Nephron progenitor cell (in vitro differentiated cells): ENCODE data around the gene TBC1D24.

Experiments used
- DNase-seq: peaks from one replicate; pipeline ENCODE4 v3.0.0; 2021
- H3K27ac Mint-ChIP-seq: 2 replicates; pipeline ENCODE4 v1.8.0; 2021; ENCODE audit warnings: mild to moderate bottlenecking, moderate library complexity, mixed read lengths
- H3K27me3 Mint-ChIP-seq: 2 replicates; pipeline ENCODE4 v1.8.0; 2021; ENCODE audit warnings: mild to moderate bottlenecking, low read depth, mixed read lengths; ENCODE audit not compliant: poor library complexity
- H3K36me3 Mint-ChIP-seq: 2 replicates; pipeline ENCODE4 v1.8.0; 2021; ENCODE audit warnings: low read depth, mixed read lengths
- H3K4me1 Mint-ChIP-seq: 2 replicates; pipeline ENCODE4 v1.8.0; 2021; ENCODE audit warnings: mixed read lengths
- H3K4me3 Mint-ChIP-seq: 2 replicates; pipeline ENCODE4 v1.8.0; 2021; ENCODE audit warnings: mild to moderate bottlenecking, moderate library complexity, mixed read lengths
- H3K9me3 Mint-ChIP-seq: 2 replicates; pipeline ENCODE4 v1.8.0; 2021; ENCODE audit warnings: mild to moderate bottlenecking, moderate library complexity, mixed read lengths
- TF ChIP-seq, protein P1 (sequence below): fragments of 200-600 bp; sonication (generic); IDR thresholded peaks from 2 replicates; pipeline ENCODE4 v1.5.0; 2021; ENCODE audit warnings: antibody characterized with exemption

The TBC1D24 gene

DNA sequence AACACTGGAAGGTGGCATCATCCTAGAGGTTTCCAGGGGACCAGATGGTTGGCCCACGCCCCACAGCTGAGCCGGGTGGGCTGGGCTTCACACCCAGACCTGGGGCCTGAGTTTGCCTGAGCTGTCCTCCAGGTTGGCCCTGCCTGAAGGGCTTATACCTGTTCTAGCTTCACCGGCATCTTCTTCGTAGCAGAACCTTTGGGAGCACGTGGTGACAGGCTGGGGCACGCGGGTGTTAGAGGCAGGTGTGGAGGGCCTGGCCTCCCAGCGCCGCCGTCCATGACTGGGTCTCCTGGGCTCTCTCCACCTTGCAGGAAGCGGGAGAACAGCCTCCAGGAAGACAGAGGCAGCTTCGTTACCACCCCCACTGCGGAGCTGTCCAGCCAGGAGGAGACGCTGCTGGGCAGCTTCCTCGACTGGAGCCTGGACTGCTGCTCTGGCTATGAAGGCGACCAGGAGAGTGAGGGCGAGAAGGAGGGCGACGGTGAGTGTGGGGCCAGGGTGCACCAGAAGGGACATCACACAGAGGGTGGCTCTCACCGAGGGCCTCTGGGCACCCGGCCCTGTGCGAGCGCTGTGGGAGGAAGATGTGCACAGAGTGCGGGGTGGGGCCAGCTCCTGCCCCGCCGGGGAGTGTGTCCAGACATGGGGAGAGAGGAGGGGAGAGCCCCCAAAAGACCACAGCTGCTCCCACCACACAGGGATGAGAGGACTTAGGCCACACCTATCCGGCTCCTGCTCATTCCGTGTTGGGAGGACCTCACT is 19.7 kb upstream of the TBC1D24 start:
- Mint-ChIP-seq H3K27me3 (peaks cover 2% of the 10 kb centered on the region), H3K4me1 (peaks cover 23% of the 10 kb centered on the region), H3K36me3 (peaks cover 41% of the 10 kb centered on the region), H3K9me3 (no peaks in the 10 kb centered on the region), H3K27ac (no peak overlapping the region), H3K4me3 (no peak overlapping the region)
- DNase-seq, result no peak
- TF ChIP-seq, protein P1, sequence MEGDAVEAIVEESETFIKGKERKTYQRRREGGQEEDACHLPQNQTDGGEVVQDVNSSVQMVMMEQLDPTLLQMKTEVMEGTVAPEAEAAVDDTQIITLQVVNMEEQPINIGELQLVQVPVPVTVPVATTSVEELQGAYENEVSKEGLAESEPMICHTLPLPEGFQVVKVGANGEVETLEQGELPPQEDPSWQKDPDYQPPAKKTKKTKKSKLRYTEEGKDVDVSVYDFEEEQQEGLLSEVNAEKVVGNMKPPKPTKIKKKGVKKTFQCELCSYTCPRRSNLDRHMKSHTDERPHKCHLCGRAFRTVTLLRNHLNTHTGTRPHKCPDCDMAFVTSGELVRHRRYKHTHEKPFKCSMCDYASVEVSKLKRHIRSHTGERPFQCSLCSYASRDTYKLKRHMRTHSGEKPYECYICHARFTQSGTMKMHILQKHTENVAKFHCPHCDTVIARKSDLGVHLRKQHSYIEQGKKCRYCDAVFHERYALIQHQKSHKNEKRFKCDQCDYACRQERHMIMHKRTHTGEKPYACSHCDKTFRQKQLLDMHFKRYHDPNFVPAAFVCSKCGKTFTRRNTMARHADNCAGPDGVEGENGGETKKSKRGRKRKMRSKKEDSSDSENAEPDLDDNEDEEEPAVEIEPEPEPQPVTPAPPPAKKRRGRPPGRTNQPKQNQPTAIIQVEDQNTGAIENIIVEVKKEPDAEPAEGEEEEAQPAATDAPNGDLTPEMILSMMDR, result no peak

DNA sequence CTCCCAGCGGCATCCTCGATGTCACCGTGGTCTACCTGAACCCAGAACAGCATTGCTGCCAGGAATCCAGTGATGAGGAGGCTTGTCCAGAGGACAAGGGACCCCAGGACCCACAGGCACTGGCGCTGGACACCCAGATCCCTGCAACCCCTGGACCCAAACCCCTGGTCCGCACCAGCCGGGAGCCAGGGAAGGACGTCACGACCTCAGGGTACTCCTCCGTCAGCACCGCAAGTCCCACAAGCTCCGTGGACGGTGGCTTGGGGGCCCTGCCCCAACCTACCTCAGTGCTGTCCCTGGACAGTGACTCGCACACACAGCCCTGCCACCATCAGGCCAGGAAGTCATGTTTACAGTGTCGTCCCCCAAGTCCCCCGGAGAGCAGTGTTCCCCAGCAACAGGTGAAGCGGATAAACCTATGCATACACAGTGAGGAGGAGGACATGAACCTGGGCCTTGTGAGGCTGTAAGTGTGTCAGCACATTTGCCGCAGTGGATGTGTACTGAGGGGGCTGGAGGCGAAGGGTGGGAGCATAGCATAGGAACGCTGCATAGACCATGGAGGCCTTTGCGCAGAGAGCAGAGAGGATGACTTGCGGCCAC is 18.3 kb upstream of the TBC1D24 start:
- Mint-ChIP-seq H3K9me3 (no peaks in the 10 kb centered on the region), H3K4me1 (peaks cover 23% of the 10 kb centered on the region), H3K27me3 (peaks cover 2% of the 10 kb centered on the region), H3K4me3 (no peak overlapping the region), H3K36me3 (peaks cover 37% of the 10 kb centered on the region), H3K27ac (peak overlapping the region; percentile 48)
- DNase-seq, result no peak
- TF ChIP-seq, protein P1, result no peak

DNA sequence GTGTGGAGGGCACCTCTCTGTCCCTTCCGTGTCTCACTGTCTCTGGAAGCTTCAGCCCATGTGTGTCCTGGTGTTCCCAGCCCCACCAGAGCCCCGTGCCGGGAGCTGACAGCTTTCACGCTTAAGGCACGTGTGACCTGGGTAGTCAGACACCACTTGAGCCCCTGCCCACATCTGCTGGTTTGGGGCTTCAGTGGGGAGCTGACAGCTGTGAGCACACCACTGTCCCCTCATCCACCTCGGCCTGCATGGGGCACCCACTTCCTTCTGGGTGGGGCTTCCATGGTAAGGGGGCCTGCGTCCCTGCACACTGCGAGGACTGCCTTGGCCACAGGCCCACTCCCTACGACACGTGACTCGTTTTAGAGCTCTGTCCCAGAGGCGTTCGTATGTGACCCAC is 17.7 kb upstream of the TBC1D24 start:
- Mint-ChIP-seq H3K27ac (peak overlapping the region; percentile 57), H3K4me3 (no peak overlapping the region)
- TF ChIP-seq, protein P1, result no peak

DNA sequence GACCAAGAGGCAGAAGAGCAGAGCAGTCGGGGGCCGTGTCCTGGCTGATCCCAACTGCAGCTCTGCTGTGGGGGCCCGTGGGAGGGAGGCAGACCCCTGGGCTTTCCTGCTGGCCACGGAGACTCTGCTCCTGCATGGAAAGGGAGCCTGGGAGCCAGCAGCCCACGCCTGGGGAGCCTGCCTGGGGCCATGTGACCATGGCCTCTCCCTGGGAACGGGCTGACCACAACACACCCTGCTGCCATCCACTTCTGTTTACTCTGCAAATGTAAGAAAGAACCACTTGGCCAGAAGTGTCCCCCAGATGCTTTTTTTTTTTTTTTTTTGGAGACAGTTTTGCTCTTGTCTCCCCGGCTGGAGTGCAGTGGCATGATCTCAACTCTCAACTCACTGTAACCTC is 17.0 kb upstream of the TBC1D24 start:
- Mint-ChIP-seq H3K36me3 (peaks cover 24% of the 10 kb centered on the region), H3K4me3 (no peak overlapping the region), H3K9me3 (no peaks in the 10 kb centered on the region), H3K4me1 (peaks cover 23% of the 10 kb centered on the region), H3K27me3 (peaks cover 2% of the 10 kb centered on the region), H3K27ac (no peak overlapping the region)
- TF ChIP-seq, protein P1, result no peak
- no peak for DNase-seq

More for the DNA sequence above, 17.7 kb upstream of the TBC1D24 start:
- peaks cover 2% of the 10 kb centered on the region for H3K27me3 Mint-ChIP-seq
- no peak for DNase-seq
- H3K36me3 Mint-ChIP-seq, result peaks cover 31% of the 10 kb centered on the region
- peaks cover 23% of the 10 kb centered on the region for H3K4me1 Mint-ChIP-seq
- H3K9me3 Mint-ChIP-seq, result no peaks in the 10 kb centered on the region

DNA sequence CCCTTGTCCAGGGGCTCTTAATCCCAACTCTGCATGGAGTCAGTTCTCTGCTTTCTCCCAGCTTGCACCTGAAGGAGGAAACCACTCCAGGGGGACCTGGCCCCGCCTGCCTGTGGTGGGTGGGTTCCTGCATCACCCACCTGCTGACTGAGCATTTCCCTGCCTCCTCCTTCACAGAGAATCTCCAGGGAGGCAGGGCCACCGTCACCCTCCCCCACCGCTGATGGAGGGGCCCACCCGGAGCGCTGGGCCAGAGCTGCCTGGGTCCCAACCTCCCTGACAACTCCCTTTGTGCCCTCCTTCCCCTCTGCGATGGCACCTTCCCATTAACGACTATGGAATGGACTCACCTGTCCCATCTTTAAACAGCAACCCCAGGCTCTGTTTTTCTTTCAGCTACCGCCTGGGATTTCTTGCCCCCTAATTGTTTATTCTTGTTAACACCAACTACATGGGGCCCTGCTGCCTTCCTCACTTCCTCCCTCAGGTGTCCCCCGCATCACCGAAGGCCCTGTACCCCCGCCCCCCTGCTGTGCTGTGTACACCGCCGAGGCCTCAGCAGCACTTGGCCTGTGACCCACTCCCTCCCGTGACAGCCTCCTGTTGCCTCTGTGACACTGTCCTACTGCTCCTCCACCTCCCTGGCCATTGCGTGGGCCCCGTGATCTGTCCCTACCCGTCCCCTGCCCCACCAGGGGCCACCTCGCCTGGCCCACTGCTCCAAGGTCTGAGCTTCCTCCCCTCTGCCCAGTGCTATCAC is 15.9 kb upstream of the TBC1D24 start:
- Mint-ChIP-seq H3K9me3 (no peaks in the 10 kb centered on the region), H3K27me3 (peaks cover 2% of the 10 kb centered on the region), H3K27ac (no peak overlapping the region)

More for the DNA sequence above, 15.9 kb upstream of the TBC1D24 start:
- Mint-ChIP-seq H3K4me3 (peak overlapping the region; percentile 88), H3K4me1 (peaks cover 16% of the 10 kb centered on the region), H3K36me3 (peaks cover 18% of the 10 kb centered on the region)
- TF ChIP-seq, protein P1, result no peak
- DNase-seq, result no peak
